Fibroblast of mammary gland (primary cell): ENCODE results near the gene ZNRF3.
A peak's percentile ranks its signal among the peaks of the same experiment; 100 is the strongest.

Experiments used
- DNase-seq: peaks from one replicate; pipeline ENCODE4 v3.0.0-alpha.2; 2010; ENCODE audit warnings: low read depth
- H3K4me3 ChIP-seq: 2 replicates; pipeline ENCODE4 v1.5.1; 2011; ENCODE audit warnings: low read depth, mild to moderate bottlenecking, low read length, moderate library complexity; ENCODE audit not compliant: control insufficient read depth
- CTCF ChIP-seq: conservative IDR thresholded peaks from 2 replicates; pipeline ENCODE4 v1.5.1; 2011; ENCODE audit warnings: low read depth, low read length, inconsistent platforms; ENCODE audit not compliant: control insufficient read depth, insufficient read depth

The ZNRF3 gene

GRCh38 chr22:28949788-28950187, 66.4 kb downstream of the ZNRF3 start:
- peak; percentile 46 for DNase-seq
- no peak for TF ChIP-seq CTCF
- no peak overlapping the region for H3K4me3 ChIP-seq

- no peak for DNase-seq
- no peak overlapping the region for H3K4me3 ChIP-seq
- TF ChIP-seq CTCF = no peak
These were observed 67.4 kb downstream of the ZNRF3 start for GRCh38 chr22:28950617-28951411.

DNA sequence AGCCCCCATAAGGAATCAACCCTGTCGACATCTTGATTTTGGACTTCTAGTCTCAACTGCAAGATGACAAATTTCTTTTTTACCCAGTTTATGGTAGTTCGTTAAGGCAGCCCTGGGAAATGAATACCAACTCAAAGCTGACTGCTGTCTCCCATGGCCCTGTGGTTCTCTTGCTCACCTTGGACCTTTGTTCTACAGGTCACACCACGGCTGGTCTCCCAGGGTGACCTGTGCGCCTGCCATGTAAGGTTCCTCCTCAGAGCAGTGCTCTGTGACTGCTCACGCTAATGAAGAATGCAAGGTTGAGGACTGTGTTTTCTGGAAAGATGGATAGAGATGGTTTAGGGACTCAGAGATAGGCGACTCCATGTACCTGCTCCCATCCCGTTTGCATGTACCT, 68.2 kb downstream of the ZNRF3 start:
- TF ChIP-seq CTCF = no peak
- no peak for DNase-seq
- H3K4me3 ChIP-seq = no peak overlapping the region

DNA sequence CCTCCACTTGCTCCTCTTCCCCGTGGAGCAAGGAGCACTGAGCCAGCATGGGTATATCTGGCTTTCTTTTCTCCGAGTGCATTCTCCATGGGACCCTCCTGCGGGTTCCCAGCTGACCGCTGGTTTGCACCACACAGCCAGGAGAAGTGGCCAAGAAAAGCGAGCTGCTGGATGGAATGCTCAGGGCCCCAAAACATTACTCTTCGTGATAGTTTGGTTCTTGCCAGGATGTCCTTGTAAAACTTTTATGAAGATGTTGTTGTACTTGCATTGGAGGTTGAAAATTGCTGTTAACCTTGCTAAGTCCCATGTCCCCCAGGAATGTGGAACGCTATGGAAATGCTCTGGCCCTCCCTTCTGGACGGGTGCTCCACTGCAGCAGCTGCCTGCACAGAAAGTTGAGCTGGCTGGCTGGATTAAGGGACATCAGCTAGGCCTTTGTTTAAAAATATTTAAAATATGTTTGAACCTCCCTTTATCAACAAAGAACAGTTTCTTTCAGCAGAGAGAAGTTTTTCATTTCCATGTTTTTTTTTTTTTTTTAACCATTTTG, 68.7 kb downstream of the ZNRF3 start:
- TF ChIP-seq CTCF = peak; percentile 12
- DNase-seq = peak; percentile 19
- no peak overlapping the region for H3K4me3 ChIP-seq

DNA sequence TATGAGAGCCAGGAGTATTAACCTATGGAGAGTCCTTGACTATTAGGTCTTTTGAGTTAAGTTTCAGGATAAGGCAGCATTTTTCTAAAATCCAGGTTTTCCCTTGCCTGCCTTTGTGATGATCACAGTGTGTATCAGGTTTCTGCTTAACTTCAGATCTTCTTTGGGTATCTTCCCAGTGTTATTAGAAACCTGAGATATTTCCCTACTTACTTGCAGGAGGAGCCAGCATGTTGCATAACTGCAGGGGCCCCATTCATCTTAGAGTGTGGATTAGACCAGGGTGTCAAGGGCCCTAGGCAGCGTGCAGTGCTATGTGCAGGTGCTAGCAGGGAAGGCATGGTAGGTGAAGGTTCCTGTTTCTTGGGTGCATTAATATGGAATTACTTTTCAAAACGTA, 69.5 kb downstream of the ZNRF3 start:
- TF ChIP-seq CTCF = no peak
- DNase-seq = peak; percentile 49
- H3K4me3 ChIP-seq = no peak overlapping the region

DNA sequence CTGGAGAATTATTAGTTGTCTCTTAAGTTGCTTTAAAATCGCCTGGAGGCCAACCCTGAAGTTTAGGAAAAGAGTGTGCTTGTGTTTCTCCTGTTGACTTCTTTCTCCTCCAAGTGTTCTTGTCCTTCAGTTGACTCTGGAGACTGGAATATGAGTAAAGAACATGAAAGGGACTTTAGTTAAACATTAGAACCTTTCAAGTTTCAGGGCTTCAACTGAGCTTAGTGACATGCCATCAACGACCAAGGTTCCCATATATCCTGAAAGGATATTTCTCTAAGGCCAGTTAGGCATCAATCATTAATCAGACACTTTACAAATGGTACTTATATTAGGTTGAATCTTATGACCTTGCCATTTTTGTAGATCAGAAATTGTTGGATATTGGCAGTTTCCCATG, 70.0 kb downstream of the ZNRF3 start:
- DNase-seq = no peak
- no peak for TF ChIP-seq CTCF
- H3K4me3 ChIP-seq = no peak overlapping the region
